GM21825 (cell line): ENCODE data around the gene WDR53.
"Not testable (repeated sequence)": the region's sequence is repeated elsewhere in the genome, so short reads cannot be mapped to it uniquely, and the experiment has no call there.

ENCODE experiments used
- ATAC-seq: cut with Tn5 transposase; IDR thresholded peaks from one replicate; pipeline ENCODE4 v1.9.1; 2021; ENCODE audit warnings: mild to moderate bottlenecking, moderate library complexity; ENCODE audit not compliant: unreplicated experiment

WDR53 gene

DNA sequence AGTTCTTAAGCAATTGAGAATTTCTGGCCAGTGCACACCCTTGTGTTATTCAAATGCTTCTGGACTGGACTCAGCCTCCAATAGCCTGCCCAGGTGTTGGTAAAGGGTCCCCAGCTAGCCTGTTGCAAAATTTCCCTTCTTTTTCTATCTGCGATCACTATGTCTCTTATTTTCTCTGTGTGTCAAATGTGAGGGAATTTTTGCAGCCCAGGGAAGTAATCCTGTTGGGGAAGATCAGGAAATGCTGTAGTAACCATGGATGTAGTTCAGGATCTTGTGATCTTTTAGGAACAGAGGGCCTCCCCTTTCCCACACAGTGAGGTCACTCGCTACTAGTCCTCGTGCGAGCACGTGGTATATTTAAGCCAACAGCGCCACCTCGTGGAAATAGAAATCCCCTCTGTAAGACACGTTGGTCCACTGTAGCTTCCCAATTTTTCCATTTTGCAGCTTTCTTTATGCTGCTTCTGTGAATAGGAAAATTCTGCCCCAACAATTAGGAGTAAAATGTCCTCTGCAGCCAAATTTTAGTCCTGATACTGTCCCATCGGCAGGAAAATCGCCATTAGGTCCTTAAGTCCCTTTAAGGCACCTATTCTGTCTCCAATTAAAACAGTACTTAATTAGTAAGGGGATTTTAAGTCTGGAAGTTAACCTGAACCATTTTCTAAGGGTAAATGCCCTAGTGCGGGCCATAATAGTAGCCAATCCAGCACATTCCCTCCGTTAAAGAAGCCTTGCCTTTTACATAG lies 49.2 kb downstream of the WDR53 start:
- ATAC-seq = no peak

DNA sequence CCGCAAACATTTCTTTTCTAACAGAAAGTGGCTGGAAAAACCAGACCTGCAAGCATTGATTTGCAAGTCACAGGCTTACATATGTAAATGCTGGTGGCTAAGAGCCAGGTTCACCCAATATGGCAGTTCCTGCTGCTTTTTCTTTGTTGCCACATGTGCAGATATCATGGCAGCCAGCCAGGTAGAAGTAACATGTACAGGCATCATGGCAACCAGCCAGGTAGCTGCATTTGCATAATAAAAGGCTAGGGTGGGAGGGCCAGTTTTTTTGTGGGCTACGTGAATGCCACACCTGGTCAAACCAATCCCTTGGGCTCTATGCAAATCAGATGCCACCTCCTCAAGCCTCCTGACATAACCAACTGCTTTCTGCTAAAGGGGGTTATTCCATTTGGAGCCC lies 50.4 kb downstream of the WDR53 start:
- no peak for ATAC-seq

DNA sequence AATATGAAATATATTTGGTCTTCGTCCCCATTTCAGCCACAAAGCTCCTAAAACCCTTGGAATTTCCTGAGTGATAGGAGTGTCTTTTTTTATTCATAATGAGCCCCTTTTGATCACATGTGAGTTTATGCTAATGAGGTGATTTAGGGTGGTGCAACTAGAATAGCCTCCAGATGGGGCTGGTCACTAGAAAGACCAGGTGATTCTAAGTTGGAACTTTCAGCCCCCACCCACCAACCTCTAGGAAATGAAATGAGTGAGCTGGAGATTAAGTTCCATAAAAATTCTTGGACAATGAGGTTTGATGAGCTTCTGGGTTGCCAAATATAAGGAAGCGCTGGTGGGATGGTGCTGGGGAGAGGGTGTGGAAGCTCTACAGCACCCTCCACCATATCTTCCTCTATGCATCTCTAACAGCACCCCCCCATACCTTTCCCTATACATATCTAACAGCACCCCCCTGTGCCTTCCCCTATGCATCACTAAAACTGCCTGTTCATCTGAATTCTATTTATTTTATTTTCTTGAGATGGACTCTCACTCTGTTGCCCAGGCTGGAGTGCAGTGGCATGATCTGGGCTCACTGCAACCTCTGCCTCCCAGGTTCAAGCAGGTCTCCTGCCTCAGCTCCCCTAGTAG lies 51.1 kb downstream of the WDR53 start:
- no peak for ATAC-seq

DNA sequence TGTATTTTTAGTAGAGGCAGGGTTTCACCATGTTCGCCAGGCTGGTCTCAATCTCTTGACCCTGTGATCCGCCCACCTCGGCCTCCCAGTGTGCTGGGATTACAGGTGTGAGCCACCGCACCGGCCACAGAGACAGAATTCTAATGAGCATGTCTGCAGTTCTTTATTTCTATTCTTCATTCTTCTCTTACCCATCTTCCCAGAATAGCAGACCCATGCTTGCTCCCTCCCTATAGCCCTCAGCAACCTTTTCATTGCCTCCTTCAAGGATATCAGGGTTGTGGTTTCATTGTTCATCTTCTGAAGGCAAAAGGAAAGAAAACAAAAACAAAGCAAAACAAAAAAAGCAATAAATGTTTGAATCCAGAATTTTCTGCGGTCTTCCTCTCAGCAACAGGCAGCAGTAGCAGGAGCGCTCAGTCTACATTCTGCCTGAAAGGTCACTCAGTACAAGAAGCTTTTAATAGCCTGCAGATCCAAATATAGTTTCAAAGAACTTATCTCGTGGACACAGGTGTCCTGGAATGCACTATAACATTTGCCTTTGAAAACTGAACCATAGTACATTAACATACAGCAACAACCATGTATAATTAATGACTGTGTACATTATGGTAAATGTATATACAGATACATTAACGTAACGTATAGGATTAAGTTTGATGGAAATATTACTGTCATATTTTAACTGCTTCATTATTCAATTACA lies 53.3 kb downstream of the WDR53 start, which contains the start of gene SMCO1:
Gene SMCO1, minus strand, starts transcription at position 434 of the 709 bp plus-strand sequence. Its CDS starts 137 bp downstream, at position 297.
- ATAC-seq = no peak

DNA sequence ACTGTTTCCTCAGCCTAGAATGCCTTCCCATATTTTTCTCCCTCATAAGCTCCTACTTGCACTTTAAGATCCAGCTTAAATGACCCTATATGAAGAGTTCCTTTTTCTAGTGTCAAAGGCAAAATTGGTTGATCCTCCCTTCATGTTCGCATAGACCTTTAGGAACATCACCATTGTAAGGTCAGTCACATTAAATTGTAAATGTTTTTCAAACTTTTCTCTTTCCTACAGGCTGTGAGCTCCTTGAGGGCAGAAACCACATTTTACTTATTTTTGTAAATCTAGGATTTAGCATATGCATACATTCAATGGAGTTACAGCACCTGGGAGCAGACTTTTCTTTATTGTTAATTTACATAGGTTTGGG lies 54.0 kb downstream of the WDR53 start:
- no peak for ATAC-seq

DNA sequence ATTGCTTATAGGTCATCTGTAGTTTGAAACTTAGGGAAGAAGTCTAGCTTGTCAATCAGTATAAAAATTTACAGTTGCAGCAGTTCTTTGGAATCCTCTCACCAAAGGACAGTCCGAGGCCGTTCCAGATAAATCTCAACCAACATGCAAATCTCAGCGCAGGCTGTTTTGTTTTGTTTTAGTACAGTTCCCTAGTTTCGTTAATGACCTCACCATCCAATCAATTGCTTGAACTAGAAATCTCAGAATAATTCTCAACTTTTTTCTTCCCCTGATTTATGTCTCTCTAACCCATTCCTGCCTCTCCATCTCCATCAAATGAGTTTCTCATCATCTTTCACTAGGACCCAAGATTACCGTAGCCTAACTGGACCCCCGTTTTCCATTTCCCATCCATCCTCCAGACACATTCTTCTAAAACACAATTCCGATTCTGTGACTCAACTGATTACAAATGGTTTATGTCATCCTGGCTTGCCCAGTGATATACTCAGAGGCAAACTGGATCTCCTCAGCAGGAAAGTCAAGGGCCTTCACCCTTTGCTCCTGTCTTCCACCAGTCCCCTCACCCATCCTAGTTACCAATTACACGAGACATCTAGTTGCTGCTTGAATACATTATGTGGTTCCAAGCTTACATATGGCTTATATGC lies 54.5 kb downstream of the WDR53 start:
- no peak for ATAC-seq

DNA sequence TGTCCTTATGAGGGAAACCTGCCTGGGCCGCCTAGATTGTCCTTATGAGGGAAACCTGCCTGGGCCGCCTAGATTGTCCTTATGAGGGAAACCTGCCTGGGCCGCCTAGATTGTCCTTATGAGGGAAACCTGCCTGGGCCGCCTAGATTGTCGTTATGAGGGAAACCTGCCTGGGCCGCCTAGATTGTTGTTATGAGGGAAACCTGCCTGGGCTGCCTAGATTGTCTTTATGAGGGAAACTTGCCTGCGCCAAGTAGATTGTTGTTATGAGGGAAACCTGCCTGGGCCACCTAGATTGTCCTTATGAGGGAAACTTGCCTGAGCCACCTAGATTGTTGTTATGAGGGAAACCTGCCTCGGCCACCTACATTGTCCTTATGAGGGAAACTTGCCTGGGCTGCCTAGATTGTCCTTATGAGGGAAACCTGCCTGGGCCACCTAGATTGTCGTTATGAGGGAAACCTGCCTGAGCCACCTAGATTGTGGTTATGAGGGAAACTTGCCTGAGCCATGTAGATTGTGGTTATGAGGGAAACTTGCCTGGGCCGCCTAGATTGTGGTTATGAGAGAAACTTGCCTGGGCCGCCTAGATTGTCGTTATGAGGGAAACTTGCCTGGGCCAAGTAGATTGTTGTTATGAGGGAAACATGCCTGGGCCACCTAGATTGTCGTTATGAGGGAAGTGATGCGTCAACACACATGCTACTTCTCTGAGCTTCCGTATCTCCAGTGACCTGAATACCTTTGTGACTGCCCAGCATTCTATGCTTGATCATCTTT lies 56.5 kb downstream of the WDR53 start:
- ATAC-seq = not testable (repeated sequence)

DNA sequence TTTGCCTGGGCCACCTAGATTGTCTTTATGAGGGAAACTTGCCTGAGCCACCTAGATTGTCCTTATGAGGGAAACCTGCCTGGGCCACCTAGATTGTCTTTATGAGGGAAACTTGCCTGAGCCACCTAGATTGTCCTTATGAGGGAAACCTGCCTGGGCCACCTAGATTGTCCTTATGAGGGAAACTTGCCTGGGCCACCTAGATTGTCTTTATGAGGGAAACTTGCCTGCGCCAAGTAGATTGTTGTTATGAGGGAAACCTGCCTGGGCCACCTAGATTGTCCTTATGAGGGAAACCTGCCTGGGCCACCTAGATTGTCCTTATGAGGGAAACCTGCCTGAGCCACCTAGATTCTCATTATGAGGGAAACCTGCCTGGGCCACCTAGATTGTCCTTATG lies 57.2 kb downstream of the WDR53 start:
- not testable (repeated sequence) for ATAC-seq

DNA sequence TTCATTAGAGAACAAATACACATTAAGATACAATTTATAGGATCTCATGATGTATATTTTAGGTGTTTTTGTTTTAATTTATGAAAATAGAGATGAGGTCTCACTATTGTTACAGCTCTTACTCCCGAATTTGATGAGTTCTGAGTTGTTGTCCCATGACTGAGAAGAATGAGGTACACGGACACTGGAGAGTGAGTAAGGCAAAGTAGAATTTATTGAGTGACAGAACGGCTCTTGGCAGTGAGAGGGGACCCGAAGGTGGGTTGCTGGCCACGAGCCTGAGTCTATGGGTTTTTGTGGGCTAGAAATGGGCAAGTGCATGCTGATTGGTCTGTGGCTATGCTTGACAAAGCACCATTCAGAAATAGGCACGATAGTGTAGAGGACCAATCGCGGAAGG lies 61.7 kb downstream of the WDR53 start:
- ATAC-seq = no peak

DNA sequence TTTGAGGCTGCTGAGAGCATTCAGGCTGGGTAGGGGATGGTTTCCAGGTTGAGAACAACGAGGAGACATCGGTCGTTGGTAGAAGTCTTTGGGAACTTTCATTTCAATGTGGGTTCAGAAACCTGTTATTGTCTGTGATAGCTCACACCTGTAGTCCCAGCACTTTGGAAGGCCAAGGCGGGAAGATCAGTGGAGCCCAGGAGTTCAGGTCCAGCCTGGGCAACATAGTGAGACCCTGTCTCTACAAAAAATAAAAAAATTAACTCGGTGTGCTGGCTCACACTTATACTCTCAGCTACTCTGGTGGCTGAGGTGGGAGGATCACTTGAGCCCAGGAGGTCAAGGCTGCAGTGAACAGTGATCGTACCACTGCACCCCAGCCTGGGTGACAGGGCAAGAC lies 63.8 kb downstream of the WDR53 start:
- ATAC-seq = no peak
